Purkinje cell (primary cell): ENCODE data around the gene PM20D2. TPM values are rescaled to one million over a fixed set of nuclear protein-coding genes. Genes with fewer than 3 reads are reported as not detected.

ENCODE experiments used
- polyA plus RNA-seq: library from polyadenylated mRNA; unstranded; fragments of >200 nt; fragmentation: Nextera tagmentation; gene quantifications from 2 replicates; pipeline ENCODE4 v1.2.1, GENCODE V29; 2014

Gene PM20D2
- polyA plus RNA-seq: 2.5 and 4.6 TPM in 2 replicates

GRCh38 chr6:89145956-89146717 lies at the start of gene PM20D2:
TSS of gene PM20D2 (plus strand) at chr6:89146055. CDS start at chr6:89146145, 90 bp downstream.

GRCh38 chr6:89117211-89118108 lies 28.4 kb upstream of the PM20D2 start, which contains the start of gene SRSF12:
TSS of gene SRSF12 (minus strand) at chr6:89118071. CDS start at chr6:89117887, 184 bp downstream.

Other genes starting within 250 kb of the PM20D2 start
- 11.1 and 11.8 TPM in 2 replicates for gene RNGTT, start 182.4 kb upstream of the PM20D2 start, polyA plus RNA-seq
- 51.2 and 65.7 TPM in 2 replicates for gene PNRC1, start 65.3 kb upstream of the PM20D2 start, polyA plus RNA-seq
- gene SRSF12, start 28.0 kb upstream of the PM20D2 start, polyA plus RNA-seq: 5.5 and 8.6 TPM in 2 replicates
- gene GABRR1, start 71.3 kb downstream of the PM20D2 start, polyA plus RNA-seq: 0.85 and 1.7 TPM in 2 replicates
- gene GABRR2, start 169.2 kb downstream of the PM20D2 start, polyA plus RNA-seq: not detected in 2 replicates
- gene UBE2J1, start 206.7 kb downstream of the PM20D2 start, polyA plus RNA-seq: 16.1 and 17.1 TPM in 2 replicates